ENCODE data around the gene C4BPA.

C4BPA gene

DNA sequence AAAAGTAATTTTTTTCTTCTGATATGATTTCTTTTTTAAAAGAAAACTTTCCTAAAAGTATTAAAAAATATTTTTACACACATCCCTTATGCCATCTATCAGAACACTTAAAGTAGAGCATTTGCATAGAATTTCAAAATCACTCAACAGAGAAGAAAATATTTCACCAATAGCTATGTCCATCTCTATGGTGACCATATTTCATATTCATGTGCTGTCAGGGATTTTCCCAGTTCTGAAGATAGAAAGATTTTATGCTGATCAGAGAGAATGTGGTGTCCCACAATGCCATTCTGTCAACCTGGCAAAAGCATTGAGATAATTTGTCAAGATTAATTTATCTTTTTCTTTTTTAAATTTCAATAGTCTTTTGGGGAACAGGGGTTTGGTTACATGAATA is 87.0 kb downstream of the C4BPA start:
- DNase-seq (ENCODE audit: low read depth in 2 of 2), result no peak

GRCh38 chr1:207191776-207192175 is 87.7 kb downstream of the C4BPA start:
- no peak for DNase-seq (ENCODE audit: low read depth in 2 of 2)

- DNase-seq (ENCODE audit: low read depth in 2 of 2), result no peak
These were observed 90.2 kb downstream of the C4BPA start for GRCh38 chr1:207194197-207194596.
